NCI-H2081 treated with DMSO at 0.1 percent for 48 hours (cell line): Measurements from ENCODE around the gene FBLN7.
"Not testable (repeated sequence)": the region's sequence is repeated elsewhere in the genome, so short reads cannot be mapped to it uniquely, and the experiment has no call there.

Experiments used
- DNase-seq: peaks from one replicate; lab custom pipeline; 2025; lab: John Stamatoyannopoulos, UW

The FBLN7 gene

DNA sequence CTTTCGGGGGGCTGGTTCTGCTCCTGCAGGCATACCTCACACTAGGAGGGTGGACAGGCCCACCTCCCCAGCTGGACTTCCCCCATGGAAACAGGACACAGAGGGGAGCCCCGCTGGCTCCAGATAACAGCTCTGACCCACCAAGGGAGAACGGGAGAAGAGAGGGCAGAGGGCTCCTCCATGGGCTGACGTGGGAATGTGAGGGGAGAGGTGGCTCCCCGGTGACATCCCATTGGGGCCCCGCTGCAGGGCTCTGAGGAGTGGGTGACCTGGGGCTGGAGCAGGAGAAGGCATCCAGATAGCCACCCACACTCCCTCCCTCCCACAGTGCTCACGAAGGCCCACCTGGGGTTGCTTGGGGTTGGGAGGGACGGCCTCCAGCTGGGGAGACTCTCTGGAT, 45.9 kb downstream of the FBLN7 start:
- no peak for DNase-seq

DNA sequence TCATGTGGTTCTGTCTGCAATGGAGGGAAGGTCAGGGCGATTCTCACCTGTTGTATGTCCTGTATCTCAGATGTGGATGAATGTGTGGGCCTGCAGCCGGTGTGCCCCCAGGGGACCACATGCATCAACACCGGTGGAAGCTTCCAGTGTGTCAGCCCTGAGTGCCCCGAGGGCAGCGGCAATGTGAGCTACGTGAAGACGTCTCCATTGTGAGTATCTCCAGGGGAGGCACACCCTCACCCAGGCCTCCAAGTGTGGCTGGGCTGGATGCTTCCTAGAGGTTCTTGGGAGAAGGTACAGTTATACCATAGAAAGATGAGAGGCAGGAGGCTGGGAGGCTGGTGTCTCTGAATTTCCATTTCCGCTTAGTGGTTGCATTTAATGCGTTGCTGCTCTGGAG, 46.9 kb downstream of the FBLN7 start:
- no peak for DNase-seq

DNA sequence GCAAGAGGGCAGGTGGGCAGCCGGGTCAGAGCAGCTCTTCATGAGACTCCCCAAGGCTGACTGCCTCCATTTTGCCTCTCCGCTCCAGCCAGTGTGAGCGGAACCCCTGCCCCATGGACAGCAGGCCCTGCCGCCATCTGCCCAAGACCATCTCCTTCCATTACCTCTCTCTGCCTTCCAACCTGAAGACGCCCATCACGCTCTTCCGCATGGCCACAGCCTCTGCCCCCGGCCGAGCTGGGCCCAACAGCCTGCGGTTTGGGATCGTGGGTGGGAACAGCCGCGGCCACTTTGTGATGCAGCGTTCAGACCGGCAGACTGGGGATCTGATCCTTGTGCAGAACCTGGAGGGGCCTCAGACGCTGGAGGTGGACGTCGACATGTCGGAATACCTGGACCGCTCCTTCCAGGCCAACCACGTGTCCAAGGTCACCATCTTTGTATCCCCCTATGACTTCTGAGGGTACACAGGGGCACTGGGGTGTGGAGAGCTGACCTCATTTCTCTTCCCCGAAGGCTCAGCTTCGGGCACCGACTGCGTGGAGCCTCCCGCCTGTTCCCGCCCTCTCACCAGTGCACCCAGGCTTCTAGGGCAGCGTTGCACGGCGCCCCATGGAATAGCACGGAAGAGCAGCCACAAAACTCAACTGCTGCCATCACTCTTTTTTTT, 49.0 kb downstream of the FBLN7 start:
- no peak for DNase-seq

DNA sequence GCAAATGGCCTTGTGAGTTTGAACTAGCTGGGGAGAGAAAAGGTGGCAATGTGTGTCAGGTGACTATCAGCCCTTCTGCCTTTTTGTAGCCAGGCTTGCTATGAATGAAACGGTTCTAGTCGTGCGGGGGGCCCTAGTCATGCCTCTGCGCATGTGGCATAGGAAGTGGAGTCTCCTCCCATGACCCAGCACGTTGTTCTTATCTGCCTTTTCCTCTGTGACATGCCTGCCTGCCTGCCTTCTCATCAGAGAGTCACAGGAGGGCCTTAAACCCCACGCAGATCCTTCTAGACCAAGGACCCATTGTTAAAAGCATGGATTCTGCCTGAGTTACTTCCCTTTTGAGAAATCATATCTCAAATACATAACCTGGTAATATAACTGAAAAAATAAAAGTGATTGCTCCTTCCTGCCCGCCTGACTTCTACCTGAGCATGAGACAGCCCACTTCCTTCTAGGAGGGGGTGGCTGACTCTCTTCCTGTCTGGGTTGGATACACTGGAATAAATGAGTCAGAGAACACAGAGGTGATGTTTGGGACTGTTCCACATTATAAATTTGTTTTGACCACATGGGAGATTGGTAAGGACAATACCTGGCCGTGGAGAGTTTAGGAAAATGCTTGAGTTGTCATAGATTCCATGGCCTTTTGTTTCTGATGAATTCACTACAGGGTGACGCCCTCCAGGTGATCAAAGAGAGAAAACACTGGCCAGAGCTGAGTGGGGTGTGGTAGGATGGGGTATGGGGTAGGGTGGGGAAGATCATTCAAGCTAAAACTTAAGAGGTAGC, 49.8 kb downstream of the FBLN7 start:
- no peak for DNase-seq

DNA sequence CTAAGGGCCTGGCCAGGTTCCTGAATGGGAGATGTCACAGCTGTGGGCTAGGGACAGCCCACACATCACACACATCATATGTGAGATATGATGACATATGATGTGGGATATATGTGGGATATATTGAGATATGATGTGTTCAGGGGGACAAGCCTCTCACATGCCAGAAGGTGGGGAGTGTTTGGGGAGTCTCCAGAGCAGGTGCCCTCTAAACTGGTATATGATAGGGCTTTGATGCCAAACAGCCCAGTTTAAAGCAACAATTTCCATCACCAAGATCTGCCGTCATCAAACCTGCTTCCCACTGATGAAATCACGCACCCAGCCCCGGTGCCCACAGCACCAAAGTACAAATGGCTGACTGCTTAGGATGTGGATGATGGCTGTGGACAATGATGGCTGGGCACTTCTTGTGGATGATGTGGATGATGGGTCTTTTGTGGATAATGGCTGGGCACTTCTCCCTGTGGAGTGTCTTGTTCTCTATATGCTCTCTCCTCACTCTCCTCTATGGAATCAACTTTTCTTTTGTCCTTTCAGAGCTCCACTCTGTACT, 50.9 kb downstream of the FBLN7 start:
- DNase-seq = no peak

DNA sequence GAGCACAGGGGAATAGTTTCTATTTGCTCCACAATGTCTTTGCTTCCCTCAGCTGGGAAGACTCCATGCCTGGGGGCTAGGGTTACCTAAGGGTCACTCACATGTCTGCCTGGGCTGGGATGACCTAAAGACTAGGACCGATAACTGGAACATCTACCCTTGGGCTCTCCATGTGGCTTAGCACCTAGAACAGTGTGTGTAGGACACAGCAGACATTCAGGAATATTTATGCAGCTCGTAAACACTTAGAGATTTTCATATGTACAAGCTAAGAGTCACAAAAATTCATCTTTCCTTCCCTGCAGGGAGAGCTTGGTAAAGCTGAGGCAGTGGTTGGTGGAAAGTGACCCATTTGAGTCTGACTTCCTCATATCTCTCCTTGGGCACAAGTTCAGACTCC, 55.8 kb downstream of the FBLN7 start:
- no peak for DNase-seq

DNA sequence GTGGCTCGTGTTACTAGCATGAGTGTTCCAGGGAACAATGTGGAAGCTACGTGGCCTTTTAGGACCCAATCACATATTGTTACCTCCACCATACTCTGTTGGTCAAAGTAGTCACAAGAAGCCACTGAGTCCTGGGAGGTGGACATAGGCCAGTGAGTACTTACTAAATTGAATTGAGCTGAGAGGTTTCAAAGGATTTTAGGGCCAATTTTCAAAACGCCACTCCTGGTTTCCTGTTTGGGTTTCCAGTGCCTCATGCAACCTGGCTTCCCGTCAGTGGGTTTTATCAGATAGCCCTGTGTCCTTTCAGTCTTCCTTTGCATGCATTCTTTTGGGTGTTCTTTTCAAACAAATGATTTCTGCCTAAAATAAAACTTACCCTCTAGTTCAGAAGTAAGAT, 56.3 kb downstream of the FBLN7 start:
- no peak for DNase-seq

DNA sequence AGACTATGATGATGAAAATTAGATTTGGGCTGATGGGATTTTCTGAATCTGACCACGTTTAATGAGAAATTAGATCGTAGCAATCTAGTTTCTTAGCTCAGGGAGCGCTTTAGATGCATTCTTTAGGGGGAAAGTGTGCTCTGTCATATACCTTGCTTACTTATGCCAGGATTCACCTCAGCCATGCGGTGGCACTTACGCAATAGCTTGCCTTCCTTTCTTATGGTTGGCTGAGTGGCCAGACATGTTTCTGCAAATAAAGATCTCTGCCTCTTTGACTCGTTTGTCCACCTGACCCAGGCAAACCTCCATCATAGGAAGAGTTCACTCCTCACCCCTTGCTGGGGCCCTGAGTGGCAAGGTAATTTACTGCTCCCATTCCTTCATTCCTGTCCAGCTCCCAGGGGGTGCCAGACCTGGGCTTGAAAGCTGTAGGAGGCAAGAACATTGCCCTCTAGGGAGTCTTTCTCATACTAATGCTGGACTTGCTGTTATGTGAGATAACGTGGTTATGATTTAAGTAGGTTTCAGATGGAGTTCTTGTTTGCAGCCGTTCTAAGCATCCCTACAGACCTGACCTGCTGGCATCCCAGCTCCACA, 57.1 kb downstream of the FBLN7 start:
- no peak for DNase-seq

DNA sequence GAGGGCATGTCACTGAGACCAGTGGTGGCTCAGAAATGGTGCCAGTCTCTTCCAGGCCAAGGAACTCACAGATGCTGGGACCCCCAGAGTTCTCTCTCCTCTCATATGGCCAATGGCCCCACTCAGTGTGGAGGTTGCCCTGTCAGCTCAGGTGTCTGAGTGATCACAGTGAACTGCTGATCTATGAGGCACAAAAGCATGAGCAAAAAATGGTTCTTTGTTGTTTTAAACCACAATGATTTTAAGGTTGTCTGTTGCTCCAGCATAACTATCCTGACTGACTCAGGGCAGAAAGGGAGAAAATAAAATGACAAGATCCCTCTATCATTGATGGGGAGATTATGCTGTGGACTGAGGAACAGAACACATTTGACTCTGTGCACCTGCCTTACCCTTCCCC, 57.8 kb downstream of the FBLN7 start:
- no peak for DNase-seq

DNA sequence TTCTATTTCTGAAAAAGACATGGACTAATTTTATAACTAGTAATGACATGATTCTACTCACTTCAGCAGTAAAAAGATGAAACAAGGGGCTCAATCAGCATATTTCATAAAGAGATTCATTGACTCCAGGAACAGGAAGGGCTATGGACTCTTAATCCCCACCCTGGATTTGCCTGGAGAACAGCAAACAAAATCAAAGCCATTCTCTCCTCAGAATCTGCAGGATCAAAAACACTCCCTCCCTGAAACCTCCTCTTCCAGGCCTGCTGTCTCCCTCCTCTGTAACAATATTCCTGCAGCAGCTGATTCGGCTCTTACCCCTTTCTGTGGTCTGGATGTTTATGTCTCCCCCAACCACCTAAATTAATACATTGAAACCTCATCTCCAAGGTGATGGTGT, 59.7 kb downstream of the FBLN7 start:
- DNase-seq = no peak

DNA sequence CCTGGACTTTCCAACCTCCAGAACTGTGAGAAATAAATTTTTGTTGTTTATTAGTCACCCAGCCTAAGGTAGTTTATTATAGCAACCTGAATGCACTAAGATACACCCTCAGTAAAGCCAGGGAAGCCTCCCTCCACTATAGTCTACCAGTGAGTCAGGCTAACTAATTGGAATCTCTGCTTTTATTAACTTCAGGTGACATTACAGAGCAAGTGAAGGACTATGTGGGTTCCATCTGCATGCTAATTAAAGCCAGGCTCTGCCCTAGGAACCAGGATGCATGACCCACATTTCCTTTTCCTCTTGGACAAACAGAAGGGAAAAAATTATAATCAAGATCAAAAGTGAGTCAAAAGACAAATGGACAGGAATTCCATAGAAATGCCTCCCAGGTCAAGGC, 60.6 kb downstream of the FBLN7 start:
- no peak for DNase-seq

DNA sequence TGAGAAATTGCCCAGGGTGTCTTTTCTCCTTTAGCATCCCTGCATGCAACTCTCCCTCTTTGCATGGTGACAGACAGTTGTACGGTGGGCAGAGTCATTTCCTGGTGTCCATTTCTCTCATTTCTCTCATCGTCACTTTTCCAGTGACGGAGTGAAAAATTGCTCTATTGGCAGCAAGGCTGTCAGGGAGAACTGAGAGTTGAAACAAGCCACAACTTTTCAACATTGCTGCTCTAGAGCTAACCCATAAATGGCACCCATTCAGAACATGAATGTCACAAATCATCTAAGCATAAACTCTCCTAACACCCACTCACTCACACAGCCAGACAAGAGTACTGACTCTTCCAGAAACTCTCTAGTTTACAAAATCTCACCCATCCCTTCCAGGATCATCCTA, 61.0 kb downstream of the FBLN7 start:
- no peak for DNase-seq

DNA sequence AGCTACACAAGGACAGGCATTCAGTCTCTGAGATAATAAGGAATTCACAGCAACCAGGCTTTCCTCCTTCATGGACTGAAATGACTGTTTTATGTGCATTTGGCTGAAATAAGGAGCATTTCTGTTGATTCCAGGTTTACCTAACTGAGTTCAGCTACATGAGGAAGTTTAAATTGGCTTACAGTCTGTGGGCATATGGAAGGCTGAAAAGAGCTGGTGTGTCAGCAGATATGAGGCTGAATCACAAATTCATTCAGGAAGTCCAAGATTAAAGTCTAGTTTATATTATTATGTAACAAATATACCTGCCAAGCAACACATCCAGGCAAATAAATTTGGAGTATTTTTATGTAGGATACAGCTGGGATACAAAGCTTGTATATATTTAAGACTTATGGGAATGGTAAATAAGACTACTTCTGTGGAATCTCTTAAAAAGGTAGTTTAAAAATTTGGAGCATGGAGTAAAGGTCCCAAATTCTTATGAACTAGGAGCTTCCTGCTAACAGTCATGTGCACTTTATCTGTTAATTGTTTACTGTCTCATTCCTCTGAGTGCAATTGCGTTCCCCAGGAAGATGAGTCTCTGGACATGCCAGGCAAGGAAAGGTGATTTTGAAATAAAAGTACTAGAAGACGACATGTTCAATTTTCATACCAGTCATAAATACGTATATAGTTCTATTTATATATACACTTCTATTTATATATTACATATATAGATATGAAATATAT, 63.7 kb downstream of the FBLN7 start:
- no peak for DNase-seq

DNA sequence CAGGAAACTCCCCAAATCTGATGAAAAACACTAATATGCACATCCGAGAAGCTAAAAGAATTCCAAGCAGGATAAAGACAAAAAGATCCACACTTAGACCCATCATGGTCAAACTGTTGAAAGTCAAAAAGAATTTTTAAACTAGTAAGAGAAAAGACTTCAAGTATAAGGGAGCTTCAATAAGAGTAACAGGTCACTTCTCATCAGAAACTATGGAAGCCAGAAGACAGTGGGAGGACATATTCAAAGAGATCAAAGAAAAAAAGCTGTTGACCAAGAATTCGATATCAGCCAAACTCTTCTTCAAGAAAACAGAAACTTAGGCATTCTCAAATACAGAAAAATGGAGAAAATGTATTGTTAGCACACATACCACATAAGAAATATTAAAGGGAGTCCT, 66.2 kb downstream of the FBLN7 start:
- DNase-seq = no peak

DNA sequence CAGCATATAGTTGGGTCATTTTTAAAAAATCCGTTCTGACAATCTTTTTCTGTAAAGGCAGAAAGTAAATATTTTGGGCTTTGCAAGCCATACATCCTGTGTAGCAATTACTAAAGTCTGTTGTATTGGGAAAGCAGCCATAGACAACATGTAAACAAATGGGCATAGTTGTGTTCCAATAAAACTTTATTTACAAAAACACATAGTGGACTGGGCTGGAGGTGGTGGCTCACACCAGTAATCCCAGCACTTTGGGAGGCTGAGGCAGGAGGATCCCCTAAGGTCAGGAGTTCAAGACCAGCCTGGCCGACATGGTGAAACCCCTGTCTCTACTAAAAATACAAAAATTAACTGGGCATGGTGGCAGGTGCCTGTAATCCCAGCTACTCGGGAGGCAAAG, 69.7 kb downstream of the FBLN7 start:
- DNase-seq = not testable (repeated sequence)

DNA sequence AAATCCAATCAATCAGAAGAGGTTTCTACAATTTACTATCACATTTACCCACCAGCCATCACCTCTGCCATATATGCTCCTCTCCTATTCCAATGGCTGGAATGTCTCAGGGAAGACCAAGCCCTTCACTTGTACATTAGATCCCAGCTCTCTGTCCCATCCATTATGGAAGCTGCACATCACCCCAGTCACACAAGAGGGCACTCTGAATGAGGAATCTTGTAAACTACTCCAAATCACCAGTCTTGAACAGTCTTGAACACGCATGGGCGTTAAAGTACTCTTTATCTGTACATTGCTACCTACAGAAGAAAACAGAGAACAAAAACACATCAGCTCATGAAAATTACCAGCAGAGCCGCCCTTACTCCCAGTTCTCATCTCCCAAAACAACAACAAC, 78.0 kb downstream of the FBLN7 start:
- no peak for DNase-seq

DNA sequence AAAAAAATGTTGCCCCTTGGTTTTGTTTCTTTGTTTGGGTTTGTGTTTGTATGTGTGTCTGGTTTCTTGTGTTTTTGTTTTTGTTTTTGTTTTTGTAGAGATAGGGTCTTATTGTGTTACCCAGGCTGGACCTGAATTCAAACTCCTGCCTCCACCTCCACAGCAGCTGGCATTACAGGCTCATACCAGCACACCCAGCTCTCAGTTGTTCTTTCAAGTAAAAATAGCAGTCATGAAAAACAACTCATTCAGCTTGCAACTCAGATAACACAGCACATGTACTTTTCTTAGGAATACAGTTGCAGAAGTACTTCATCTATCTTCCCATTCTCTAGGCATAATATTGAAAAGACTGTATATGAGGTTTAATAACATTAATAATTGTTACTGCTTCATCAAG, 79.7 kb downstream of the FBLN7 start:
- DNase-seq = no peak

DNA sequence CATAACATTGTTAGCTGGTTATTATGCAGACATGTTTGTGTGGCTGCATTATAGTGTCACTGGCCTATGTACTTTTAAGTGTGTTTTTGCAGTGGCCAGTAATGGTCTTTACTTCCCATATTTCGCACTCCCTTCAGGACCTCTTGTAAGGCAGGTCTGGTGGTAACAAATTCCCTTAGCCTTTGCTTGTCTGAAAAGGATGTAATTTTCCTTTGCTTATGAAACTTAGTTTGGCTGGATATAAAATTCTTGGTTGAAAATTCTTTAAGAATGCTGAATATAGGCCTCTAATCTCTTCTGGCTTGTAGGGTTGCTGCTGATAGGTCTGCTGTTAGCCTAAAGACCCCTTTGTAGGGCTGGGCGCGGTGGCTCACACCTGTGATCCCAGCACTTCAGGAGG, 82.0 kb downstream of the FBLN7 start:
- DNase-seq = no peak

DNA sequence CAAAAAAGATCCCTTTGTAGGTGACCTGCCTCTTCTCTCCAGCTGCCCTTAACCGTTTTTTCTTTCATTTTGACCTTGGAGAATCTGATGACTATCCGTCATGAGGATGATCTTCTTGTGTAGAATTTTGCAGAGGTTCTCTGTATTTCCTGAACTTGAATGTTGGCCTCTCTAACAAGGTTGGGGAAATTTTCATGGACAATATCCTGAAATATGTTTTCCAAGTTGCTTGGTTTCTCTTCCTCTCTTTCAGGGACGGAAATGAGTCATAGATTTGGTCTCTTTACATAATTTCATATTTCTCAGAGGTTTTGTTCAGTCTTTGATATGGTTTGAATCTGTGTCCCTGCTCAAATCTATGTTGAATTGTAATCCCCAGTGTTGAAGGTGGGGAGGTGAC, 82.6 kb downstream of the FBLN7 start:
- DNase-seq = no peak

DNA sequence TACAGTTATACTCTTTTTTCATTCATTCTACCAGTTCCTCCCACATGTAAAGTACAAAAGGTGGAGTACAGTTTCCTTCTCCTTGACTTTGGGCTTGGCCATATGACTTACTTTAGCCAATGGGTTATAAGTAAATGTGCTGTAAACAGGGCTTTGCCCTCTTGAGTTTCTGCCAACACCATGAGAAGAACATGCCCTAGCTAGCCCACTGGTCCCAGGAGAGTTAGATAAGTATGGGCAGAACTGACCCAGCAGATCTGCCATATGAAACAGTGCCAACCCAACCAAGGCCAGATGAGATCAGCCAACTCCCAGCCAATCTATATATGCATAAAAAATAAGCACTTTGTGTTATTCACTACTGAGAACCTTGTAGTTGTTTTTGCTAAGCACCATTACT, 91.2 kb downstream of the FBLN7 start:
- no peak for DNase-seq

DNA sequence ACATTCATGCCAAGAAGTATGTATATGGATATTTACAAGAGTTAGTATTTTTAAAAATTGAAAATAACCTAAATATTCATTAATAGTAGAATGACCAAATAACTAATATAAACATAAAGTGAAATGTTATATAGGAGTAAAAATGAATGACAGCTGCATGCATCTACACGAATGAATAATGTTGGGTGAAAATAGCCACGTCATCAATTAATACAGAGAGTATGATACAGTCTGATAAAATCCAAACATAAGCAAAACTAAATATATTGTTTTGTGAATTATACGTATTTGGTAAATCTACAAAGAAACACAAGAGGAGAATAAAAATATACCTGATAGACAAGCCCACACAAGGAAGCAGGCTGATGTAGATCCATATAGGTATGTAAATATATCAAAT, 92.2 kb downstream of the FBLN7 start:
- DNase-seq = no peak
